A549 treated with CORT108297 at 1 μM for 4 hours (cell line): ENCODE measurements around the gene EVC2. TPM values are rescaled to one million over a fixed set of nuclear protein-coding genes. Genes with fewer than 3 reads are reported as not detected.

Source experiments
- total RNA-seq: library from RNA; stranded (reverse); fragments of 200-300 nt; extraction: Qiagen RNA extraction; gene quantifications from 5 replicates; pipeline ENCODE4 v1.2.3, GENCODE V29; 2022

EVC2 gene, protein sequence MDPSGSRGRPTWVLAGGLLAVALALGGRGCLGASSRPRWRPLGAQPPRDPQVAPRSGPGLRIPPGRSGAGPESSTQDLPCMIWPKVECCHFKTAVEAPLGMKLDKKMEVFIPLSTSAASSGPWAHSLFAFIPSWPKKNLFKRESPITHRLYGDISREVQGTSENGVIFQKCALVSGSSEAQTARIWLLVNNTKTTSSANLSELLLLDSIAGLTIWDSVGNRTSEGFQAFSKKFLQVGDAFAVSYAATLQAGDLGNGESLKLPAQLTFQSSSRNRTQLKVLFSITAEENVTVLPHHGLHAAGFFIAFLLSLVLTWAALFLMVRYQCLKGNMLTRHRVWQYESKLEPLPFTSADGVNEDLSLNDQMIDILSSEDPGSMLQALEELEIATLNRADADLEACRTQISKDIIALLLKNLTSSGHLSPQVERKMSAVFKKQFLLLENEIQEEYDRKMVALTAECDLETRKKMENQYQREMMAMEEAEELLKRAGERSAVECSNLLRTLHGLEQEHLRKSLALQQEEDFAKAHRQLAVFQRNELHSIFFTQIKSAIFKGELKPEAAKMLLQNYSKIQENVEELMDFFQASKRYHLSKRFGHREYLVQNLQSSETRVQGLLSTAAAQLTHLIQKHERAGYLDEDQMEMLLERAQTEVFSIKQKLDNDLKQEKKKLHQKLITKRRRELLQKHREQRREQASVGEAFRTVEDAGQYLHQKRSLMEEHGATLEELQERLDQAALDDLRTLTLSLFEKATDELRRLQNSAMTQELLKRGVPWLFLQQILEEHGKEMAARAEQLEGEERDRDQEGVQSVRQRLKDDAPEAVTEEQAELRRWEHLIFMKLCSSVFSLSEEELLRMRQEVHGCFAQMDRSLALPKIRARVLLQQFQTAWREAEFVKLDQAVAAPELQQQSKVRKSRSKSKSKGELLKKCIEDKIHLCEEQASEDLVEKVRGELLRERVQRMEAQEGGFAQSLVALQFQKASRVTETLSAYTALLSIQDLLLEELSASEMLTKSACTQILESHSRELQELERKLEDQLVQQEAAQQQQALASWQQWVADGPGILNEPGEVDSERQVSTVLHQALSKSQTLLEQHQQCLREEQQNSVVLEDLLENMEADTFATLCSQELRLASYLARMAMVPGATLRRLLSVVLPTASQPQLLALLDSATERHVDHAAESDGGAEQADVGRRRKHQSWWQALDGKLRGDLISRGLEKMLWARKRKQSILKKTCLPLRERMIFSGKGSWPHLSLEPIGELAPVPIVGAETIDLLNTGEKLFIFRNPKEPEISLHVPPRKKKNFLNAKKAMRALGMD
- total RNA-seq = 1.8 to 2.7 TPM (median 2.2 TPM) in 5 replicates

GRCh38 chr4:5708449-5709206, at the start of gene EVC2:
Gene EVC2 (minus strand): TSS chr4:5708559. CDS start chr4:5708513, 46 bp downstream.

DNA sequence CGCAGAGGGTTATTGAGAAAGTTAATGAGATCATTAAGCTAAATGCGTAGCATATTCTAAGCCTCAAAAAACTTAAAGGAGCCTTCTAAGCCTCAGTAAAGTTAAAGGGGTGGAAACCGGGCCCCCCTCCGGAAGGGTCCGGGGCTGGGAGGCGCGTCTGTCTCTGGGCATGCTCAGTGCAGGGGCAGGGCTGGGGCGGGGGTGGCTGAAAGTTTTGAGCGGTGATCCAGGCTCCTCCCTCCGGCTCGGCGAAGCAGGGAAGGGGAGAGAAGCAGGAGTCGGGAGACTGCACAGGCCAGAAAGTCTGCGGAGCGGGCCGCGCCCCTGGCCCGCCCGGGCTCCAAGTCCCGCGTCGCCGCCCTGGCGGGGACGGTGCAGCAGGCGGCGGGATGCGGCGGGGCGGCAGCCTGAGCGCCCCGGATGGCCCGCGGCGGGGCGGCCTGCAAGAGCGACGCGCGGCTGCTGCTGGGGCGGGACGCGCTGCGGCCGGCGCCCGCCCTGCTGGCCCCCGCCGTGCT, 2.7 kb upstream of the EVC2 start, which contains the start of gene EVC:
Gene EVC (plus strand): TSS at position 241 of the 518 bp plus-strand sequence. CDS start 180 bp downstream, at position 421.

Other genes with a start within 250 kb of the EVC2 start
- 8.7 to 15.2 TPM (median 12.6 TPM) in 5 replicates for gene EVC, start 2.6 kb upstream of the EVC2 start, total RNA-seq
- gene CRMP1, start 184.5 kb upstream of the EVC2 start, total RNA-seq = 2.5 to 3.2 TPM (median 2.7 TPM) in 5 replicates